A549 (cell line): Measurements from ENCODE around the gene TSHR.

Source experiments
- HOXB5 ChIP-seq: fragments of 250-450 bp; sonication (Bioruptor Pico); IDR thresholded peaks from 2 replicates; pipeline ENCODE4 v1.5.0; 2020; ENCODE audit warnings: mild to moderate bottlenecking, moderate library complexity
- MYC ChIP-seq: IDR thresholded peaks from 2 replicates; pipeline ENCODE4 v1.6.1; 2012; ENCODE audit warnings: mild to moderate bottlenecking, inconsistent platforms, low read length, improper control_type of control experiment, borderline replicate concordance
- TF ChIP-seq, protein P1 (sequence below): fragments of >200 bp; sonication (Bioruptor Twin); formaldehyde crosslinking; IDR thresholded peaks from 3 replicates; pipeline ENCODE4 v1.5.1; 2016

DNA sequence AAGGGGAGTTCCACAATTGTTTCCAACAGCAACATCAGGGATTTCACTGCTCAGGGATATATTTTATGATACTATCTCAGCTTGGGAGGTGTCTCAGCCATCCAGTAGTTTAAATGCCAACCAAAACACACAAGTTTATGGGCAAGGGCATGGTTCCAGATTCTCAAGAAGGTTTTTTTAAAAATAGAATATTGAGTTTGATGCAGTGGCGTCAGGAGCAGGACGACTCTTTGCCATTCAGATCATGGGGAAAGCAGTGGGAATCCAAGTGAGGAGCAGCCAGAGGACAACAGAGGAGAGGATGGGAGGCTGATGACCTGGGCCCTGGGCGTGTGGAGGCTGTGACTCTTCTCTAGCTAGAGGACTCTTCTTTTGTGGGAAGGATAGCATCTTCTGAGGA lies 25.7 kb downstream of the TSHR start:
- TF ChIP-seq, protein P1, sequence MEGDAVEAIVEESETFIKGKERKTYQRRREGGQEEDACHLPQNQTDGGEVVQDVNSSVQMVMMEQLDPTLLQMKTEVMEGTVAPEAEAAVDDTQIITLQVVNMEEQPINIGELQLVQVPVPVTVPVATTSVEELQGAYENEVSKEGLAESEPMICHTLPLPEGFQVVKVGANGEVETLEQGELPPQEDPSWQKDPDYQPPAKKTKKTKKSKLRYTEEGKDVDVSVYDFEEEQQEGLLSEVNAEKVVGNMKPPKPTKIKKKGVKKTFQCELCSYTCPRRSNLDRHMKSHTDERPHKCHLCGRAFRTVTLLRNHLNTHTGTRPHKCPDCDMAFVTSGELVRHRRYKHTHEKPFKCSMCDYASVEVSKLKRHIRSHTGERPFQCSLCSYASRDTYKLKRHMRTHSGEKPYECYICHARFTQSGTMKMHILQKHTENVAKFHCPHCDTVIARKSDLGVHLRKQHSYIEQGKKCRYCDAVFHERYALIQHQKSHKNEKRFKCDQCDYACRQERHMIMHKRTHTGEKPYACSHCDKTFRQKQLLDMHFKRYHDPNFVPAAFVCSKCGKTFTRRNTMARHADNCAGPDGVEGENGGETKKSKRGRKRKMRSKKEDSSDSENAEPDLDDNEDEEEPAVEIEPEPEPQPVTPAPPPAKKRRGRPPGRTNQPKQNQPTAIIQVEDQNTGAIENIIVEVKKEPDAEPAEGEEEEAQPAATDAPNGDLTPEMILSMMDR = no peak
- no peak for TF ChIP-seq MYC
- TF ChIP-seq HOXB5 (CRISPR knock-in tag) = no peak
